Spleen (tissue), 7 donors: ENCODE results near the gene JCHAIN.

Source experiments
- CTCF ChIP-seq, 11 experiments: fragments of 200-600 bp in 7 of 11; fragments of 450-650 bp in 4 of 11; sonication (generic) in 4 of 11; IDR thresholded peaks in 8 of 11; conservative IDR thresholded peaks in 3 of 11; 1 replicate in 7 of 11; 2 replicates in 4 of 11; pipeline versions ENCODE4 v1.4.0 to v1.8.0; 2016 to 2021; ENCODE audit warnings: antibody characterized with exemption in 11 of 11, inconsistent platforms in 4 of 11, mild to moderate bottlenecking in 1 of 11
- POLR2A ChIP-seq, 3 donors: fragments of 450-650 bp; IDR thresholded peaks; one replicate each; pipeline ENCODE4 v1.5.1; 2017; ENCODE audit warnings: antibody characterized with exemption in 3 of 3, mild to moderate bottlenecking in 1 of 3
- donor health status: DM: no; HTN: no; CAD: no; lungs with moderate emphysema.
- donor health status: DM: no; HTN: no; CAD: no.
- donor health status: DM: no; HTN: no; CAD: no.

DNA sequence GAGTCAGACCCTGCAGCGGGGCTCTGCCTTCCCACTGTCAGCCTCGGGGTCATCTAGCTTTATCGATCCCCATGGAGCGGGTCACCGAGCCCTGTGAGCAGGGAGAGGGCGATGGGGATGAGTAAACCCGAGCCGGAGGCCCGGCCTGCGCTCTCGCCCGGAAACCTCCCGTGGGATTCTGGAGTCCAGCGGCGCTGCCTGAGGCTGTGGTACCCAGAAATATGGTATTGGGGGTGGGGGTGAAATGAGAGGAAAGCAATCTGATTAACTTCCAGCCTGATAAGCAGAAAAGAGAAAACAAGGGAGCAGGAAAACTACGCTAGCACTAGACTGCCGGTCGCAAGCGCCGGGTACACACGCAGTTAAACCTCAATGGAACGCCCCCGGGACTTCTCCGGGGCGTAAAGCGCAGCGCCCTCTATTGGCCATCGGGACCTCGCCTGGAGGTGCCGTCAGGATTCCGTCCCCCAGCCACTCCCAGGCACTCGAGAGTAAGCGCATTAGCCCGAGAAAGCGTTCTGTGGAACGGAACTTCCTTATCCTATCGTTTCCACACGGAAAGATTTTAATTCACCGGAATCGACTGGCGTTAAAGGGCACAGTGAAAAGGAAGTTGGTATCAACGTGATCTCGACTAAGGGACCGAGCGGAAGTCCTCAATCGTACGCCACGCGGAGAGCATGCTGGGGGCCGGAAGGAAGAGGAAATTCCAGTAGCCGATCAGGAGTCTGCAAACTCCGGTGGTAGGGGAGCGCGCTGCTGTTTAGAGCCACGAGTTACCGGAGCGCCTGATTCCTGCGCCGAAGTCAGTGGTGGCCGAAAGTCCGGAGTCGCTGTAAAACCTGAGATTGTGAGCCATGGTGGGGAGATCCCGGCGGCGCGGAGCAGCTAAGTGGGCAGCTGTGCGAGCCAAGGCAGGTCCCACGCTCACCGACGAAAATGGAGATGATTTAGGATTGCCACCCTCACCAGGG, 21.8 kb upstream of the JCHAIN start, which contains the start of gene UTP3:
- TF ChIP-seq CTCF (IDR thresholded peaks at IDR 0.05 in 8 of 11, conservative IDR thresholded peaks at IDR 0.05 in 3 of 11) (peak; percentile 83 to 99 (median 97)), POLR2A (IDR thresholded peaks at IDR 0.05) (peak in 1 of 3 donors; percentile 26)
